ENCODE measurements around the gene MIDN.

MIDN gene

GRCh38 chr19:1233115-1233667 lies 15.2 kb upstream of the MIDN start:
- DNase-seq (ENCODE audit: low spot score): no peak

GRCh38 chr19:1234051-1234954 lies 14.1 kb upstream of the MIDN start:
- DNase-seq (ENCODE audit: low spot score): no peak

GRCh38 chr19:1234955-1235380 lies 13.4 kb upstream of the MIDN start:
- no peak for DNase-seq (ENCODE audit: low spot score)

GRCh38 chr19:1235625-1236538 lies 12.5 kb upstream of the MIDN start:
- DNase-seq (ENCODE audit: low spot score): no peak

- DNase-seq (ENCODE audit: low spot score): no peak
Observed at GRCh38 chr19:1236576-1236975, 11.8 kb upstream of the MIDN start.

- DNase-seq (ENCODE audit: low spot score): no peak
Observed at GRCh38 chr19:1237027-1237659, 11.2 kb upstream of the MIDN start.

GRCh38 chr19:1237754-1238368 lies 10.5 kb upstream of the MIDN start, which contains the start of gene CBARP:
Gene CBARP (minus strand): TSS chr19:1238005. CDS start chr19:1236100, 1,905 bp downstream.
- DNase-seq (ENCODE audit: low spot score): no peak

GRCh38 chr19:1238369-1239303 lies 9.7 kb upstream of the MIDN start:
- DNase-seq (ENCODE audit: low spot score): no peak

GRCh38 chr19:1239420-1239795 lies 9.0 kb upstream of the MIDN start:
- no peak for DNase-seq (ENCODE audit: low spot score)

GRCh38 chr19:1239796-1240737 lies 8.3 kb upstream of the MIDN start:
- peak; percentile 86 for DNase-seq (ENCODE audit: low spot score)

- DNase-seq (ENCODE audit: low spot score): no peak
Observed at GRCh38 chr19:1240925-1241324, 7.5 kb upstream of the MIDN start.

GRCh38 chr19:1241417-1242095 lies 6.8 kb upstream of the MIDN start, which contains the start of gene ATP5F1D:
Gene ATP5F1D (plus strand): TSS chr19:1241751. CDS start chr19:1241851, 100 bp downstream.
- peak; percentile 92 for DNase-seq (ENCODE audit: low spot score)

GRCh38 chr19:1243768-1244692 lies 4.4 kb upstream of the MIDN start:
- peak; percentile 86 for DNase-seq (ENCODE audit: low spot score)

- DNase-seq (ENCODE audit: low spot score): no peak
Observed at GRCh38 chr19:1244693-1245451, 3.5 kb upstream of the MIDN start.

GRCh38 chr19:1245494-1246264 lies 2.7 kb upstream of the MIDN start:
- DNase-seq (ENCODE audit: low spot score): no peak

Data from globus pallidus (tissue), 1 donor.